CD4-positive, alpha-beta T cell treated with Interleukin-6 for 4 hours (primary cell): ENCODE data around the gene PHACTR2.
"Not testable (repeated sequence)": the region's sequence is repeated elsewhere in the genome, so short reads cannot be mapped to it uniquely, and the experiment has no call there.

Experiments used
- DNase-seq: peaks from one replicate; pipeline ENCODE4 v3.0.0-alpha.2; 2020; ENCODE audit warnings: mixed read lengths

Gene PHACTR2

DNA sequence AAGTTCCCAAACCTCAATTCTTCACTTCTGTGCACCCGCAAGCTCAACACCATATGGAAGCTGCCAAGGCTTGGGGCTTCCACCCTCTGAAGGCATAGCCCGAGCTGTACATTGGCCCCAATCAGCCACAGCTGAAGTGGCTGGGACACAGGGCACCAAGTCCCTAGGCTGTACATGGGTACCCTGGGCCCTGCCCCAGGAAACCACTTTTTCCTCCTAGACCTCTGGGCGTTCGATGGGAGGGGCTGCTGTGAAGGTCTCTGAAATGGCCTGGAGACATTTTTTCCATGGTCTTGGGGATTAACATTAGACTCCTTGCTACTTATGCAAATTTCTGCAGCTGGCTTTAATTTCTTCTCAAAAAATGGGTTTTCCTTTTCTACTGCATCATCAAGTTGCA lies 195.8 kb downstream of the PHACTR2 start:
- DNase-seq: not testable (repeated sequence)

DNA sequence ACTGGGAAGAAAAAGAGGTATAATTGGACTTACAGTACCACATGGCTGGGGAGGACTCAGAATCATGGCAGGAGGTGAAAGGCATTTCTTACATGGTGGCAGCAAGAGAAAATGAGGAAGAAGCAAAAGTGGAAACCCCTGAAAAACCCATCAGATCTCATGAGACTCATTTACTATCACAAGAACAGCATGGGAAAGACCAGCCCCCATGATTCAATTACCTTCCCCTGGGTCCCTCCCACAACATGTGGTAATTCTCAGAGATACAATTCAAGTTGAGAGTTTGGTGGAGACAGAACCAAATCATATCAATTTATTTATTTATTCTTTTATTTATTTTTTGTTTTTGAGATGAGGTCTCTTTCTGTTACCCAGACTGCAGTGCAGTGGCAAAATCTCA lies 196.7 kb downstream of the PHACTR2 start:
- DNase-seq: not testable (repeated sequence)

DNA sequence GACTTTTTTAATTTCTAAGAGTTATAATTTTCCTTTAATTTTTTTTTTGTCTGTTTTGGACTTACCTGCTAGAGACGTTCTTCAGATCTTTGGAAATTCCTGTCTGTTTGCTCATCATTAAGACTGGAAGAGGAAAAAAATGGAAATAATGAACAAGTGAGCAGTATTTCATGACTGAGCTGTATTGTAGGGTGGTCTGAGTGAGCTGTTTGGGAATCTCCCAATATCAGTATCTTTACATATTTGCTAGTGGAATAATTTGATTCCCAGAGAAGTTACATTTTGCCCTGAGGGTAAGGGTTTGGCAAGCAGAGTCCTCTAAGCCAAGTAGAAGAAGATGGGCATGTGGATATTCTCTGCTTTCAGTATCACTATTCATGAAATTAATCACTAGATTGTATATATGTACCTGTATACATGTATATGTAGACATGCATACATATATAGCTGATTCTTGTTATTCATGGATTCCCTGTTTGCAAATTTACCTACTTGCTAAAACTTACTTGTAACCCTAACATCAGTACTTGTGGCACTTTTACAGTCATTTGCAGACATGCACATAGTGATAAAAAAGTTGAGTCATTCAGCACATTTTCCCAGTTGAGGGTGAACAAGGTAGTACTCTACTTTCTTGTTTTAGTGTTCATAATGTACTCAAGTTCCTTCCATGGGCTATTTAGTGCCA lies 200.0 kb downstream of the PHACTR2 start:
- DNase-seq: no peak

DNA sequence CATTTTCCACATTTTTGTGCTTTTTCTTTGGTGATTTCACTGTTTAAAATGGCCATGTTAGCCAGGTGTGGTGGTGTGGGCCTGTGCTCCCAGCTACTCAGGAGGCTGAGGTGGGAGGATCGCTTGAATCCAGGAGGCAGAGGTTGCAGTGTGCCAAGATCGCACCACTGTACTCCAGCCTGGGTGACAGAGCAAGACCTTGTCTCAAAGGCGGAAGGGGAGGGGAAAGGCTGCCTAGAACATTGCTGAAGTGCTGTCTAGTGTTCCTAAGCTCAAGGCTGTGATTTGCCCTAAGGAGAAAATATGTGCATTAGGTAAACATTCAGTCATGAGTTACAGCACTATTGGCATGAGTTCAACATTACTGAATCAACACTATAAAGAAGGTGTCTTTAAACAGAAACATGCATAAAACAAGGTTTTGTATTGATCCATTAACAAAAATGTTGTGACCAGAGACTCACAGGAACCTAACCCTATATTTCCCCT lies 200.6 kb downstream of the PHACTR2 start:
- DNase-seq: no peak

DNA sequence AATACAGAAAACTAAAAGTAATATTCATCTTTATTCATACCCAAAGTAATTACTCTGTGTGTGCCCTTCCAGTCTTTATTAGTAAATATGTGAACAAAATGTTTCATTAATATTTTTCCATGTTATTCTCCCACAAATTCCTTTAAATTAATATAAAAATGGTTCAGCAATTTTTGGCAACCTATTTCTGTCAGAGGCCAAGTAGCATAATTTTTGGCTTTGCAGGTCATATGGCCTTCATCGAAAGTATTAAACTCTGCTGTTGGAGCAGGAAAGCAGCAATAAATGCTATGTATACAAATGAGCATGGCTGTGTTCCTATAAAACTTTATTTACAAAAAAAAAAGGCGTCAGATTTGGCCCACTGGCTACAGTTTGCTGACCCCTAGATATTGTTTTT lies 202.6 kb downstream of the PHACTR2 start:
- no peak for DNase-seq
